Measurements from ENCODE around the gene GNAL.

DNA sequence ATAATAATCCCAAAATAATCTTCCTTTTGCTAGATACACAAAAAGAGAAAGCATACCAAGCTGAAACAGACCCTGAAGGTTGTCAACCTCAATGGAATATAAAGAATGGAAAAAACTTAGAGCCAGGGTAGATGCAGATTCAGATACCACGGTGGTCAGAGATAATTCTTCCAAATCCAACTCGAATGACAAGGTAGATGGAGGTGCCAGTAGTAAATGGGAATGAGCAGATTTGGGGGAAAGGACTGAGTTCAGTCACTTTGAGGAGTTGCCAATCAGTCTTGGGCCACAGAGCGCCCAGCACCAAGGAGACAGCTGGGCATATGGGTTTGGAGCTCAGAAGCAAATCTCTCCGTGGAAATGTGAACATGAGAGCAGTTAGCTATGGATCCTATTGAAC is 158.7 kb downstream of the GNAL start:
- no peak for TF ChIP-seq EZH2 (IDR thresholded peaks at IDR 0.05; ENCODE audit: low read length, unreplicated experiment)
- TF ChIP-seq, protein P1, sequence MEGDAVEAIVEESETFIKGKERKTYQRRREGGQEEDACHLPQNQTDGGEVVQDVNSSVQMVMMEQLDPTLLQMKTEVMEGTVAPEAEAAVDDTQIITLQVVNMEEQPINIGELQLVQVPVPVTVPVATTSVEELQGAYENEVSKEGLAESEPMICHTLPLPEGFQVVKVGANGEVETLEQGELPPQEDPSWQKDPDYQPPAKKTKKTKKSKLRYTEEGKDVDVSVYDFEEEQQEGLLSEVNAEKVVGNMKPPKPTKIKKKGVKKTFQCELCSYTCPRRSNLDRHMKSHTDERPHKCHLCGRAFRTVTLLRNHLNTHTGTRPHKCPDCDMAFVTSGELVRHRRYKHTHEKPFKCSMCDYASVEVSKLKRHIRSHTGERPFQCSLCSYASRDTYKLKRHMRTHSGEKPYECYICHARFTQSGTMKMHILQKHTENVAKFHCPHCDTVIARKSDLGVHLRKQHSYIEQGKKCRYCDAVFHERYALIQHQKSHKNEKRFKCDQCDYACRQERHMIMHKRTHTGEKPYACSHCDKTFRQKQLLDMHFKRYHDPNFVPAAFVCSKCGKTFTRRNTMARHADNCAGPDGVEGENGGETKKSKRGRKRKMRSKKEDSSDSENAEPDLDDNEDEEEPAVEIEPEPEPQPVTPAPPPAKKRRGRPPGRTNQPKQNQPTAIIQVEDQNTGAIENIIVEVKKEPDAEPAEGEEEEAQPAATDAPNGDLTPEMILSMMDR (conservative IDR thresholded peaks at IDR 0.05; ENCODE audit: low read depth, low read length): no peak
